ENCODE data around the gene C1QL4. TPM values are rescaled to one million over a fixed set of nuclear protein-coding genes. Genes with fewer than 3 reads are reported as not detected.
"Not testable (repeated sequence)": the region's sequence is repeated elsewhere in the genome, so short reads cannot be mapped to it uniquely, and the experiment has no call there.

C1QL4 gene
- total RNA-seq, 2 donors from 2014 or later = 0.12 TPM; not detected in 1

- H3K9me3 Mint-ChIP-seq = no peaks in the 10 kb centered on the region
- no peak for ATAC-seq (replicated peaks in 1 of 2)
These were observed 2.8 kb downstream of the C1QL4 start for GRCh38 chr12:49334226-49334625.

GRCh38 chr12:49333778-49334177 is 3.2 kb downstream of the C1QL4 start:
- not testable (repeated sequence) for DNase-seq; ATAC-seq (replicated peaks in 1 of 2); H3K9me3 Mint-ChIP-seq; H3K4me3 Mint-ChIP-seq; H3K36me3 Mint-ChIP-seq (ENCODE audit: insufficient read depth in 2 of 2); H3K27ac Mint-ChIP-seq
- Mint-ChIP-seq H3K27me3 (ENCODE audit: low read depth) (peaks cover 61% of the 10 kb centered on the region), H3K4me1 (ENCODE audit: low read depth) (peaks cover 21% of the 10 kb centered on the region)

More at GRCh38 chr12:49334226-49334625, 2.8 kb downstream of the C1QL4 start:
- Mint-ChIP-seq H3K27ac (no peak overlapping the region), H3K27me3 (ENCODE audit: low read depth) (peaks cover 65% of the 10 kb centered on the region), H3K4me3 (no peak overlapping the region), H3K36me3 (ENCODE audit: insufficient read depth in 2 of 2) (peaks cover 0 to 2% of the 10 kb centered on the region in 2 donors), H3K4me1 (ENCODE audit: low read depth) (peaks cover 21% of the 10 kb centered on the region)
- DNase-seq = no peak

GRCh38 chr12:49332891-49333371 is 4.1 kb downstream of the C1QL4 start:
- Mint-ChIP-seq H3K27ac (no peak overlapping the region), H3K9me3 (no peaks in the 10 kb centered on the region), H3K27me3 (ENCODE audit: low read depth) (peaks cover 52% of the 10 kb centered on the region), H3K4me1 (ENCODE audit: low read depth) (peaks cover 20% of the 10 kb centered on the region), H3K4me3 (peak overlapping the region in 1 of 2 donors; percentile 66), H3K36me3 (ENCODE audit: insufficient read depth in 2 of 2) (peaks cover under 1 to 2% of the 10 kb centered on the region in 2 donors)
- DNase-seq = no peak
- ATAC-seq (replicated peaks in 1 of 2) = no peak

- DNase-seq = no peak
- ATAC-seq (replicated peaks in 1 of 2) = no peak
- H3K36me3 Mint-ChIP-seq (ENCODE audit: insufficient read depth in 2 of 2) = peaks cover 3 to 6% of the 10 kb centered on the region in 2 donors
- H3K27me3 Mint-ChIP-seq (ENCODE audit: low read depth) = peaks cover 48% of the 10 kb centered on the region
- no peak overlapping the region for H3K27ac Mint-ChIP-seq
- peaks cover 15% of the 10 kb centered on the region for H3K4me1 Mint-ChIP-seq (ENCODE audit: low read depth)
- H3K9me3 Mint-ChIP-seq = no peaks in the 10 kb centered on the region
- H3K4me3 Mint-ChIP-seq = no peak overlapping the region
These were observed 4.5 kb downstream of the C1QL4 start for GRCh38 chr12:49332441-49332861.

- peak in 1 of 2 donors; percentile 55 for ATAC-seq (replicated peaks in 1 of 2)
- Mint-ChIP-seq H3K27ac (no peak overlapping the region), H3K4me3 (no peak overlapping the region)
These were observed 5.4 kb downstream of the C1QL4 start for GRCh38 chr12:49331380-49332222.

GRCh38 chr12:49330631-49331379 is 6.2 kb downstream of the C1QL4 start:
- no peak overlapping the region for H3K4me3 Mint-ChIP-seq
- no peak for DNase-seq
- H3K27ac Mint-ChIP-seq = no peak overlapping the region
- peaks cover 6% of the 10 kb centered on the region for H3K4me1 Mint-ChIP-seq (ENCODE audit: low read depth)
- H3K36me3 Mint-ChIP-seq (ENCODE audit: insufficient read depth in 2 of 2) = peaks cover 3 to 8% of the 10 kb centered on the region in 2 donors
- H3K27me3 Mint-ChIP-seq (ENCODE audit: low read depth) = peaks cover 37% of the 10 kb centered on the region
- H3K9me3 Mint-ChIP-seq = no peaks in the 10 kb centered on the region
- ATAC-seq (replicated peaks in 1 of 2) = no peak

More at GRCh38 chr12:49331380-49332222, 5.4 kb downstream of the C1QL4 start:
- H3K4me1 Mint-ChIP-seq (ENCODE audit: low read depth) = peaks cover 7% of the 10 kb centered on the region
- no peak for DNase-seq
- no peaks in the 10 kb centered on the region for H3K9me3 Mint-ChIP-seq
- peaks cover 39% of the 10 kb centered on the region for H3K27me3 Mint-ChIP-seq (ENCODE audit: low read depth)
- peaks cover 3 to 6% of the 10 kb centered on the region in 2 donors for H3K36me3 Mint-ChIP-seq (ENCODE audit: insufficient read depth in 2 of 2)

- Mint-ChIP-seq H3K4me3 (no peak overlapping the region), H3K27me3 (ENCODE audit: low read depth) (peaks cover 30% of the 10 kb centered on the region), H3K36me3 (ENCODE audit: insufficient read depth in 2 of 2) (peaks cover 3 to 11% of the 10 kb centered on the region in 2 donors), H3K4me1 (ENCODE audit: low read depth) (peaks cover 6% of the 10 kb centered on the region), H3K9me3 (no peaks in the 10 kb centered on the region), H3K27ac (no peak overlapping the region)
- ATAC-seq (replicated peaks in 1 of 2) = no peak
- no peak for DNase-seq
These were observed 6.9 kb downstream of the C1QL4 start for GRCh38 chr12:49330032-49330619.

- DNase-seq (no peak), ATAC-seq (replicated peaks in 1 of 2) (no peak)
- no peak overlapping the region for H3K27ac Mint-ChIP-seq
- peaks cover 3 to 15% of the 10 kb centered on the region in 2 donors for H3K36me3 Mint-ChIP-seq (ENCODE audit: insufficient read depth in 2 of 2)
- H3K4me1 Mint-ChIP-seq (ENCODE audit: low read depth) = peaks cover 6% of the 10 kb centered on the region
- H3K27me3 Mint-ChIP-seq (ENCODE audit: low read depth) = peaks cover 19% of the 10 kb centered on the region
- no peak overlapping the region for H3K4me3 Mint-ChIP-seq
- no peaks in the 10 kb centered on the region for H3K9me3 Mint-ChIP-seq
These were observed 8.2 kb downstream of the C1QL4 start for GRCh38 chr12:49328816-49329215.

- Mint-ChIP-seq H3K27ac (no peak overlapping the region), H3K36me3 (ENCODE audit: insufficient read depth in 2 of 2) (peaks cover 6 to 15% of the 10 kb centered on the region in 2 donors), H3K9me3 (no peaks in the 10 kb centered on the region), H3K4me1 (ENCODE audit: low read depth) (peaks cover 2% of the 10 kb centered on the region), H3K27me3 (ENCODE audit: low read depth) (peaks cover 14% of the 10 kb centered on the region), H3K4me3 (no peak overlapping the region)
- no peak for DNase-seq
- no peak for ATAC-seq (replicated peaks in 1 of 2)
These were observed 9.1 kb downstream of the C1QL4 start for GRCh38 chr12:49327887-49328286.

GRCh38 chr12:49327368-49327767 is 9.6 kb downstream of the C1QL4 start:
- Mint-ChIP-seq H3K36me3 (ENCODE audit: insufficient read depth in 2 of 2) (peaks cover 6 to 15% of the 10 kb centered on the region in 2 donors), H3K27ac (no peak overlapping the region), H3K27me3 (ENCODE audit: low read depth) (peaks cover 9% of the 10 kb centered on the region), H3K4me3 (no peak overlapping the region), H3K4me1 (ENCODE audit: low read depth) (peaks cover 2% of the 10 kb centered on the region), H3K9me3 (no peaks in the 10 kb centered on the region)
- DNase-seq (no peak), ATAC-seq (replicated peaks in 1 of 2) (no peak)

GRCh38 chr12:49325606-49326005 is 11.4 kb downstream of the C1QL4 start:
- Mint-ChIP-seq H3K36me3 (ENCODE audit: insufficient read depth in 2 of 2) (peaks cover 6 to 15% of the 10 kb centered on the region in 2 donors), H3K4me1 (ENCODE audit: low read depth) (peaks cover 15% of the 10 kb centered on the region), H3K27ac (no peak overlapping the region), H3K27me3 (ENCODE audit: low read depth) (no peaks in the 10 kb centered on the region), H3K4me3 (no peak overlapping the region), H3K9me3 (no peaks in the 10 kb centered on the region)
- DNase-seq (no peak), ATAC-seq (replicated peaks in 1 of 2) (no peak)

GRCh38 chr12:49323524-49324097 is 13.4 kb downstream of the C1QL4 start:
- Mint-ChIP-seq H3K4me3 (peak overlapping the region; percentile 92 to 97), H3K27ac (peak overlapping the region; percentile 91), H3K27me3 (ENCODE audit: low read depth) (no peaks in the 10 kb centered on the region), H3K4me1 (ENCODE audit: low read depth) (peaks cover 15% of the 10 kb centered on the region), H3K9me3 (no peaks in the 10 kb centered on the region), H3K36me3 (ENCODE audit: insufficient read depth in 2 of 2) (peaks cover 6 to 14% of the 10 kb centered on the region in 2 donors)
- DNase-seq (no peak), ATAC-seq (replicated peaks in 1 of 2) (no peak)

Measured in activated T-cell treated with anti-CD3 and anti-CD28 coated beads, Interleukin-2, amount 50 U/mL, for 72 hours (primary cell).